Muscle of leg (tissue), 11 donors: ENCODE data around the gene CFAP299. TPM values are rescaled to one million over a fixed set of nuclear protein-coding genes. Genes with fewer than 3 reads are reported as not detected.
A peak's percentile ranks its signal among the peaks of the same experiment; 100 is the strongest.

ENCODE experiments used
- DNase-seq: peaks from one replicate; pipeline ENCODE4 v3.0.0; 2013
- H3K27ac ChIP-seq: one replicate; pipeline ENCODE4 v1.5.1; 2013; ENCODE audit warnings: mild to moderate bottlenecking, low read length, control low read depth
- H3K27me3 ChIP-seq: one replicate; pipeline ENCODE4 v1.6.1; 2013; ENCODE audit warnings: low read length; ENCODE audit not compliant: control insufficient read depth, insufficient read depth
- H3K36me3 ChIP-seq: one replicate; pipeline ENCODE4 v1.6.1; 2013; ENCODE audit warnings: low read length; ENCODE audit not compliant: control insufficient read depth, insufficient read depth
- H3K4me1 ChIP-seq: one replicate; pipeline ENCODE4 v1.6.1; 2013; ENCODE audit warnings: low read length; ENCODE audit not compliant: control insufficient read depth, insufficient read depth
- H3K4me3 ChIP-seq: one replicate; pipeline ENCODE4 v1.5.1; 2013; ENCODE audit warnings: low read length, control low read depth
- H3K9me3 ChIP-seq: replicated peaks from 2 replicates; pipeline ENCODE4 v1.6.1; 2013; ENCODE audit warnings: low read depth, low read length; ENCODE audit not compliant: control insufficient read depth
- WGBS: methylation state at CpG from one replicate; pipeline ENCODE4 v1.1.5; 2013; ENCODE audit warnings: missing lambda C conversion rate; ENCODE audit not compliant: insufficient coverage; 5-methylcytosine and 5-hydroxymethylcytosine counted together
- polyA plus RNA-seq, 8 donors: library from polyadenylated mRNA; unstranded; fragments of 120-200 nt; gene quantifications; one replicate each; pipeline versions ENCODE4 v1.2.1 to v1.2.3, GENCODE V29; 2013; ENCODE audit warnings: inconsistent platforms in 1 of 8, low replicate concordance in 1 of 8; ENCODE audit not compliant: insufficient read length in 8 of 8, insufficient read depth in 1 of 8
- total RNA-seq: library from RNA; stranded (reverse); fragments of 120-200 nt; gene quantifications from one replicate; pipeline ENCODE4 v1.2.4, GENCODE V29; 2013

CFAP299 gene
- total and polyA plus RNA-seq, 9 donors = 0.09 to 0.53 (median 0.35) TPM; not detected in 5

- Histone ChIP-seq H3K4me1 (no peaks in the 10 kb centered on the region), H3K27me3 (no peaks in the 10 kb centered on the region), H3K36me3 (no peaks in the 10 kb centered on the region), H3K4me3 (no peak overlapping the region), H3K9me3 (peaks cover 7% of the 10 kb centered on the region), H3K27ac (no peak overlapping the region)
- WGBS = 97% methylated on average over 34 of the region's 42 CpGs
- no peak for DNase-seq
Observed at GRCh38 chr4:80386281-80386886, 50.9 kb downstream of the CFAP299 start.

- no peaks in the 10 kb centered on the region for H3K27me3 ChIP-seq
- H3K36me3 ChIP-seq = no peaks in the 10 kb centered on the region
- H3K9me3 ChIP-seq = peaks cover 7% of the 10 kb centered on the region
- no peak overlapping the region for H3K4me3 ChIP-seq
- 94% methylated on average over 11 of the region's 11 CpGs for WGBS
- no peaks in the 10 kb centered on the region for H3K4me1 ChIP-seq
- DNase-seq = no peak
- H3K27ac ChIP-seq = no peak overlapping the region
Observed at GRCh38 chr4:80387390-80388283, 52.1 kb downstream of the CFAP299 start.

- H3K27ac ChIP-seq = no peak overlapping the region
- H3K4me3 ChIP-seq = no peak overlapping the region
- peaks cover 7% of the 10 kb centered on the region for H3K9me3 ChIP-seq
- no peaks in the 10 kb centered on the region for H3K4me1 ChIP-seq
- no peaks in the 10 kb centered on the region for H3K36me3 ChIP-seq
- WGBS = no CpG with 5 or more reads among the region's 8 CpGs
- no peak for DNase-seq
- H3K27me3 ChIP-seq = no peaks in the 10 kb centered on the region
Observed at GRCh38 chr4:80388284-80388607, 52.7 kb downstream of the CFAP299 start.

- H3K4me3 ChIP-seq = no peak overlapping the region
- no peaks in the 10 kb centered on the region for H3K27me3 ChIP-seq
- WGBS = no CpG with 5 or more reads among the region's 2 CpGs
- no peaks in the 10 kb centered on the region for H3K4me1 ChIP-seq
- no peak overlapping the region for H3K27ac ChIP-seq
- H3K36me3 ChIP-seq = no peaks in the 10 kb centered on the region
- H3K9me3 ChIP-seq = peaks cover 7% of the 10 kb centered on the region
- no peak for DNase-seq
Observed at GRCh38 chr4:80390178-80390577, 54.6 kb downstream of the CFAP299 start.

- Histone ChIP-seq H3K36me3 (no peaks in the 10 kb centered on the region), H3K9me3 (no peaks in the 10 kb centered on the region), H3K4me3 (no peak overlapping the region), H3K27ac (no peak overlapping the region), H3K4me1 (no peaks in the 10 kb centered on the region), H3K27me3 (no peaks in the 10 kb centered on the region)
- no CpG with 5 or more reads among the region's 4 CpGs for WGBS
- DNase-seq = no peak
Observed at GRCh38 chr4:80393246-80393969, 57.9 kb downstream of the CFAP299 start.

GRCh38 chr4:80393970-80394250 lies 58.4 kb downstream of the CFAP299 start:
- no peak overlapping the region for H3K27ac ChIP-seq
- DNase-seq = no peak
- no peaks in the 10 kb centered on the region for H3K27me3 ChIP-seq
- WGBS = no CpG with 5 or more reads among the region's 1 CpG
- no peaks in the 10 kb centered on the region for H3K4me1 ChIP-seq
- H3K36me3 ChIP-seq = no peaks in the 10 kb centered on the region
- H3K4me3 ChIP-seq = no peak overlapping the region
- no peaks in the 10 kb centered on the region for H3K9me3 ChIP-seq

- Histone ChIP-seq H3K4me1 (peaks cover 2% of the 10 kb centered on the region), H3K27me3 (no peaks in the 10 kb centered on the region), H3K4me3 (no peak overlapping the region), H3K9me3 (no peaks in the 10 kb centered on the region), H3K36me3 (no peaks in the 10 kb centered on the region), H3K27ac (no peak overlapping the region)
- 31% methylated on average over 2 of the region's 4 CpGs for WGBS
- DNase-seq = peak; percentile 93
Observed at GRCh38 chr4:80407246-80407645, 71.7 kb downstream of the CFAP299 start.

- H3K4me1 ChIP-seq = peaks cover 2% of the 10 kb centered on the region
- no peaks in the 10 kb centered on the region for H3K36me3 ChIP-seq
- H3K4me3 ChIP-seq = no peak overlapping the region
- DNase-seq = peak; percentile 84
- no peak overlapping the region for H3K27ac ChIP-seq
- no peaks in the 10 kb centered on the region for H3K27me3 ChIP-seq
- 55% methylated on average over 2 of the region's 2 CpGs for WGBS
- H3K9me3 ChIP-seq = no peaks in the 10 kb centered on the region
Observed at GRCh38 chr4:80409809-80410208, 74.3 kb downstream of the CFAP299 start.

GRCh38 chr4:80412322-80412721 lies 76.8 kb downstream of the CFAP299 start:
- DNase-seq = no peak
- H3K27ac ChIP-seq = no peak overlapping the region
- no peaks in the 10 kb centered on the region for H3K27me3 ChIP-seq
- no peak overlapping the region for H3K4me3 ChIP-seq
- no CpG with 5 or more reads among the region's 2 CpGs for WGBS
- no peaks in the 10 kb centered on the region for H3K36me3 ChIP-seq
- no peaks in the 10 kb centered on the region for H3K9me3 ChIP-seq
- peaks cover 2% of the 10 kb centered on the region for H3K4me1 ChIP-seq

GRCh38 chr4:80413086-80413485 lies 77.6 kb downstream of the CFAP299 start:
- 19% methylated on average over 2 of the region's 2 CpGs for WGBS
- H3K36me3 ChIP-seq = no peaks in the 10 kb centered on the region
- no peaks in the 10 kb centered on the region for H3K27me3 ChIP-seq
- H3K27ac ChIP-seq = no peak overlapping the region
- H3K4me1 ChIP-seq = peaks cover 2% of the 10 kb centered on the region
- no peak for DNase-seq
- H3K9me3 ChIP-seq = no peaks in the 10 kb centered on the region
- no peak overlapping the region for H3K4me3 ChIP-seq
